Measurements from ENCODE around the gene JAK2.
"Not testable (repeated sequence)": the region's sequence is repeated elsewhere in the genome, so short reads cannot be mapped to it uniquely, and the experiment has no call there.

The JAK2 gene

DNA sequence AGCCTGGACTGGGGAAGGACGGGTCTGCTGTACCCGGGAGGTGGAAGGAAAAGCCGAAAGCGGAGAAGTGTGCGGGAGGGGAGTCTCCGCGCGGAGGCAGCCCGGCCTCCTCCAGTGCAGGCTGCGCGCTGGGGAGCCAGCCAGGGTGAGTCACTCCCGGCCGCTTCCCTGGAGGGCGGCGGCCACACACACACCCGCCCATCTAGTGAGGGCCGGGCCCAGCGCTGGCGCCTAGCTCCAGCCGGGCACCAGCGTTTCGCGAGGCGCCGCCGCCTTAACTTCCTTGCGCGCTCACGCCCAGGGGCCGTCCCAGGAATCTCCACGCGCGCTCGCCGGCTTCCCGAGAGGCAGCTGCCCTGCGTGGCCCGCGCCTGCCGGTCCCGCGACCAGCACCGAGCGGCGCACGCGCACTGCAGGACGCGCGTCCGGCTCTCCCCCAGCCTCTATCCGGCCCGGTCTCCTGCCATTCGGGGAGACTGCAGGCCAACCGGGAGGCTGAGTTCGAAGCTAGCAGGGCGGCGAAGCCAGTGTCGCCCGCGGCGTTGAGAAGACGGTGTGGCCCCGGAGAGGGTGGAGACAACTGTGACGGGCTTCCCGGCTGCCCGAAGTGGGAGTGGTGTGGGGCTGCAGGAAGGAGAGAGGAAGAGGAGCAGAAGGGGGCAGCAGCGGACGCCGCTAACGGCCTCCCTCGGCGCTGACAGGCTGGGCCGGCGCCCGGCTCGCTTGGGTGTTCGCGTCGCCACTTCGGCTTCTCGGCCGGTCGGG lies at the start of gene JAK2:
JAK2 (plus strand) TSS at position 652 of the 765 bp plus-strand sequence. CDS start 36,716 bp downstream, outside the sequence.
- peak; percentile 96 for DNase-seq

DNA sequence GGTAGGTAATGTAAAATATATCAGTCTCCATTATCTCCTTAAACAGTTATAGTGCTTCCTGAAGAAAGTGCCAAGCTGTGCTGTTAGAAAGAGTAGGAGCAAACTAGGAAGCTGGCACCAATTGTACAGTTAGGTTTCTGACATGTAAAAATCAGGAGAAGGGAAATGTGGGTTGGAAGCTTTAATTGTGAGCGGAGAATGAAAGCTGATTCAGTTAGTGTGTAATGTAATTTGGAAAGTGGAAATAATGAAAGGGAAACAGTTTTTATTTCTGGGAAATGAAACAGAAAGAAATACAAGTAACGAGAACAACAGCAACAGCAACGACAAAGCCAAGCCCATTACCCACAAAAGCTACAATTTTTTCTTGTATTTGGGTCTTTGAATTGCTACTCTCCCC lies 48.8 kb upstream of the JAK2 start:
- DNase-seq, result no peak

GRCh38 chr9:4936823-4937222 lies 48.2 kb upstream of the JAK2 start:
- no peak for DNase-seq

DNA sequence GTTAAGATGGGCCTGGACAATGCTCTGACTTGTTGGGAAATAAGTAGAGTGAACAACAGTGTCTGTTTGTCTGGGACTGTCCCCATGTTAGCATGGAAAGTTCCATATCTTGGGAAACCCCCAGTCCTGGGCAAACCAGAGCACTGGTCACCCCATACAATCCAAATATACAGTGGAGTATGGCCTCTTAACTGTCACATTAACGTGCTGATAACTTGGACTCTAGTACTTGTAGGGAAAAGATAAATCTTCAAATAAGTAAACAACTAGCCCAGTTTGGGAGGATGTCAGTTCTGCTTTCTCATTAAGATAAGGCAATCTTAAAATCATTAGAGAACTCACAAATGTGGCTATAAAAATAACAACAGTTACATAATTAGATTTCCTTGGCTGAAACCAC lies 47.6 kb upstream of the JAK2 start:
- DNase-seq, result no peak

- DNase-seq, result no peak
Observed at GRCh38 chr9:4938496-4938895, 46.6 kb upstream of the JAK2 start.

DNA sequence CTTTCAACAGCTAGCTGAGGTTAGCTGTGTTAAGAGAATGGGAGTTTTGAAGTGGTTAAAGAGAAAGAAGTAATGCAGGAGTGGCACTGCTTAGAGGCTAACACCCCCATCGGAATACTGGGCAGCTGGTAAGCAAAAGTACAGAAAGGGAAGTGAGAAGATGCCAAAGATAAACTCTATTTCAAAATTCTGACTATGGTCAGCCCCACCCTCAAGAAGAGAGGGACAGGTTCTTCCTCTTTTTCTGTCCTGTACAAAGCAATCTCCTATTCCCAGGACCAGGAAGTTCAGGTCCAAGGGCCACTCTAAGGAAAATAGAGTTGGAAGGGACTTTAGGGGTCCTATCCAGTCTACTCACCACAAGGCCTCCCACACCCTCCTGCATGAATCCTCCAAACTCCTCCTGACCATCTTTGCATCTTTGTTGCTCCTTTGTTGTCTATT lies 45.9 kb upstream of the JAK2 start:
- no peak for DNase-seq

- DNase-seq, result not testable (repeated sequence)
Observed at GRCh38 chr9:4942042-4942691, 42.9 kb upstream of the JAK2 start.

DNA sequence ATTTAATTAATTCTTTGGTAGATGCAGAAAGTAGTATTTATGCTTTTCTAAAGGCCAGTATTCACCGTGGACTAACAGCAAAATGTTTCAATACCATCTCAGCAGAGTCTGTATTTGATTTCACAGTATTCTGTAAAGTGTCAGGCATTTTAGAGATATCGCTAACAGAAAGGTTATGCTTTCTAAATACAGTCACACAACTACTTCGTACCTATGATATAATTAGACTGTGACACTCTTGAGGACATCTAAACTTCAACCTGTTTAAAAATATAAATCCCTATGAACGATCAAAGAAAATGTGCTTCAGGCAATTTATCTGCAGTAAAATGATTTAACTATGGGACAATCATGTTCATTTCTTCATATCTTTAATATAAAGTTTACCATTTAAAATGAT lies 41.7 kb upstream of the JAK2 start:
- no peak for DNase-seq

- DNase-seq, result not testable (repeated sequence)
Observed at GRCh38 chr9:4944431-4945211, 40.5 kb upstream of the JAK2 start.

DNA sequence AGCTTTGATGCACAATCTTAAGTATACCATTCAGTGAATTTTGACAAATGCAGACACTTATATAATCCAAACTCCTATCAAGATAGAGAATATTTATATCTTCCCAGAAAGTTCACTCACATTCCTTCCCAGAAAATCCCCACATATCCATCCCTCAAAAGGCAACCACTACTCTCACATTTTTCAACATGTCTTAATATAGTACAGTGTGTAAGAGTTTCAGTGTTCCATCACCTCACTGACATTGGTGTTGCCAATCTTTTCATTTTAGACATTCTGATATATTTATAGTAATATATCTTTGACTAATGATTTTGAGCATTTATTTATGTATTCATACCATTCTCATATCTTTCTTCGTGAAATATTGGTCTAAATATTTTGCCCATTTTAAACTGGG lies 38.1 kb upstream of the JAK2 start:
- DNase-seq, result no peak

DNA sequence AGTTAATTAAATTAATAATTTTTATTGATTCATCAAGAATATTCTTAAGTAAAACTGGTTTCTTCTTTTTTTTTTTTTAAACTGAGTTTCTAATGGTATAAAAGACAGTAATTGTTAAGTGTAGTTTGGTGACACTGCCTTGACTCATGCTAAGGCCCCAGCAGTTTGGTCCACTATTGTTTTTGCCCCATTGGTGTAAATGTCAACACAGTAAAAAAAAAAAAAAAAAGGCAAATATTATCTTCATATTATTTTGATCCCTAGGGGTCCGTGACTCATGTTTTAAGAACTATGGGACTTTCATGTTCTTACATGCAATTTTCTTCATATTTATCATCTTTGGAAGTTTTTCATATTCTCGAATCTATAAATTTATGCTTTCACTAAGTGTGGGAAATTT lies 29.2 kb upstream of the JAK2 start:
- DNase-seq, result no peak

GRCh38 chr9:4959031-4959430 lies 26.0 kb upstream of the JAK2 start:
- DNase-seq, result no peak

DNA sequence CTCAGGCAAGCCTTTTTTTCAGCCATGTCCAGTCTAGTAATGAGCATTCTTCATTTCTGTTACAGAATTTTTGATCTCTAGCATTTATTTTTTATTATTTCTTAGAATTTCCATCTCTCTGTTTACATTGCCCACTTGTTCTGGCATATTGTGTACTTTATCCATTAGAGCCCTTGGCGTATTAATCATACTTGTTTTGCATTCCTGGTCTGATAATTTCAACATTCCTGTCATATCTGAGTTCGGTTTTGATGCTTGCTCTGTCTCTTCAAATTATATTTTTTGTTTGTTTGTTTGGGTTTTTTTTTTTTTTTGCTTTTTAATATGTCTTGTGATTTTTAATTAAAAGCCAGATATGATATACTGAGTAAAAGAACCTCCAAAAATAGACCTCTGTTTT lies 23.0 kb upstream of the JAK2 start:
- no peak for DNase-seq

DNA sequence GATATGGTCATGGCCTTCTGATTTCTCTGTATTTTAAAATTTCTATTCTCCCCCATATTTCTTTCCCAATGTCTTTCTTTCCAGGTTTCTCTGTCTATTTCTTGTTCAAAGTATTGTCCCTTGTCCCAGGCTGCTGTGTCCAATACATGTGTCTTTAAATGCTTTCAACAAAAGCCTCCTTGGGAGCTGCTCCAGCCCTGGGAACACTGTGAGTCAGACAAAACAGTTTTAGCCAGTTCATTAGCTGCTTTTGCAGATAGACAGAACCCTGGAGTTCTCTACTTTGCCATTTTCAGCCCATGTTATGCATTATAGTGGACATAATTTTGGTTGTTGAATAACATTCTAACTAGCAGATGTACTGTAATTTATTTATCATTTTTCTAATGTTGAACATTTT lies 20.5 kb upstream of the JAK2 start:
- DNase-seq, result no peak

DNA sequence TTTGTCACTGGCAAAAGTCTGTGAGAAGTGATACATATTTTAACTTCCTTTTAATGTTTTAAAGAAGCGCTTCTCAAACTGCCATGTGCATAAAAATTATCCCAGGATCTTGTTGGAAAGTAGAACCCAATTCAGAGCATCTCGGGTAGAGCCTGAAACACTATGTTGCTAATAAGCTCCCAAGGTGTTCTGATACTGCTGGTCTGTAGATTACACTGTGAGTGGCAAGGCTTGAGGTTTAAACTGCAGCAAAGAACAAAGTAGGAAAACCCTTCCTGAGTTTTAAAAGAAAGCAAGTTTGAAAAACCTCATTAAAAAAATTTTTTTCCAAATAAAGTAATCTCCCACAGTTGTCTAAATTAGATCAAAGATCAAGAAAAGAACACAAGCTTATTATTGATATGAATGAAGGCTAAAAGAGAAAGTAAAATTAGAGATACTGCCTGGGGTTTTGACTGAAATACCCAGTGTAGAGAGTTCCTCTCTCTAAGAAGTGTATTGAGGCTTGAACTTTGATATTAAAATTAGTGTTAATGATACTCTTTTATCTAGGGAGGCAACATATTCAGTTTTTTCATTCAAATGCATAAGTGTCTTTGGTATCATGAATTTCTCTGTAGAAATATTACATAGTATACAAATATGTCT lies 19.8 kb upstream of the JAK2 start:
- DNase-seq, result no peak

- no peak for DNase-seq
Observed at GRCh38 chr9:4967523-4967922, 17.5 kb upstream of the JAK2 start.

DNA sequence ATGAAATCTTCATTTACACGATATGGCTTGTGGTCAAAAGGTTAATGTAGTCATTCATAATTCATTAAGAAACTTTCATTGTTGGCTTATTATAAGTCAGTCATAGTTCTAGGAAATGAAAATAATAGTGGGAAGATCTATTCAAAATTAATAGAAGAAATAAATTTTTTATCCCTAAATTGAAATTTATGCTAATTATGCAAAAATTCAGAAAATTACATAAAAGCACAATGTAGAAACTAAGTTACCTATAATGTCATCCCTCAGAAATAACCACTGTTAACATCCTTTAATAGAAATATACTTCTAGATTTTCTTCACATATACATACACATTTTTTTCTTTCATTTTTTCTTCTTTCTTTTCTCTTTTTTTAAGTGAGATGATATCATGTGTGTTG lies 15.9 kb upstream of the JAK2 start:
- DNase-seq, result no peak

GRCh38 chr9:4970970-4971641 lies 14.0 kb upstream of the JAK2 start:
- DNase-seq, result no peak

- no peak for DNase-seq
Observed at GRCh38 chr9:4973246-4973645, 11.8 kb upstream of the JAK2 start.

- no peak for DNase-seq
Observed at GRCh38 chr9:4973902-4974301, 11.2 kb upstream of the JAK2 start.

DNA sequence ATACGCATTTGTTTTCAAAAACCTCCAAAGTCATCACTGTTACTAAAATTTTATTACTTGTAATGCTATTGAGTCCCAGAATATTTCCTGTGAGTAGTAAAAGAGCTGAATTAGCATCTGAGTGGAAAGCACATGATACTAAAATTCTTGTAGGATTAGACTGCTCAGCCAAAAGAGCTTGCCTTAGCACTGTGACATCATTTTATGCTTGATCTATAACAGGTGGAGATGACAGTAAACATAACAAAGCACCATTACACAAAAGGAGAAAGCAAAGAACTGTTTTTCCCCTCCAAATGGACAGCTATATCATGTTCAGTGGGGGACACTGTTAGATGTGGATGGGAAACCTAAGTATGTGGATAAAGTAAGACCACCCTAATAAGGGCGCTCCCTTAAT lies 5.8 kb upstream of the JAK2 start:
- DNase-seq, result no peak

DNA sequence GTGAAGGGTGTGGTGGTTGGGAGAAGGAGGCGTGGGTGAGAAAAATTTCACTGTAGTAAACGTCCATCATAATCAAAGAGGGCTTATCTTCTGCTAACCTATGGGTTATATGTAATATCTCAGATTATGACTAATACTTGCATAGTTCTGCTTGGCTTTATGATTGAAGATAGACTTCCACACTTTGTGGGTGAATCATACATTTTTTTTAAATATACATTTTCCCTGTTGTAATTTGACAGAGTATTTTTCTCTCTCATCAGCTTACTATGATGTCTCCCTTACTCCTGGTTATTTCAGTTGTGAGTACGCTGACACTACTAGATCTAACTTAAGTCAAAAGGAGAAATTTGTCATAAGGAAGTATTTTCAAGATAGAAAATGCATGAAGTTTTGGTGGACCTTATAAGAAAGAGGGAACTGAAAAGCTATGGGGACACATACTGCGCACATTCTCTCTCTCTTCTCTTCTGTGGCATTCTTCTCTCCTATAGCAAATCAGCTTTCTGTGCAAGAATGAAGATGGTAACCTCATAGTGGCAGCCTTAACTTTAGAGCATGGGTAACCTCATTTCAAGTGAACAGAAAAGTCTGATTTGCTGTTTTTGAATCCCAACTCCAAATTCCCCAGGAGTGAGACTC lies 4.9 kb upstream of the JAK2 start:
- no peak for DNase-seq
